ENCODE results near the gene CYP3A4. TPM values are rescaled to one million over a fixed set of nuclear protein-coding genes. Genes with fewer than 3 reads are reported as not detected.
"Not testable (repeated sequence)": the region's sequence is repeated elsewhere in the genome, so short reads cannot be mapped to it uniquely, and the experiment has no call there.

The CYP3A4 gene
- total RNA-seq, 2 donors from 2014 or later = 0.14 TPM; not detected in 1

DNA sequence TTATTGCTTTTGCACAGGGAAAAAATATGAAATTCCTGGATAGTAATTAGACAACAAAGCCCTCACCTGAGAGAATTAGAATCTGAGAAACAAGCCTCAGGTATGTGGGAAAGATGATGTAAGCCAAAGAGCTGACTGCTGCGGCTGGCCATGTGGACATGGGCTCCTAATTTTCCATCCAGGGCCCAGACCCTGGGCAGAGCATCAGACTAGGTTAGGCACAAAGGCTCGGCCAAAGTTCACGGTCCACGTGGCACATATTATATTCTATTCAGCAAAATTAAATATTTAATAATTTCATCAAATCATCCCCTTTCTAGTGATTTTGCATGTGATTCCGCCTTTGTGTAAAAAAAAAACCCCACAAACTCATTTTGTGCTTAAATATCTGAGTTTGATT is 5.1 kb downstream of the CYP3A4 start:
- DNase-seq (ENCODE audit: low spot score in 2 of 2) (no peak), ATAC-seq (no peak)
- Mint-ChIP-seq H3K27ac (no peak overlapping the region), H3K9me3 (peaks cover 4 to 10% of the 10 kb centered on the region in 2 donors), H3K36me3 (peaks cover 5 to 19% of the 10 kb centered on the region in 2 donors)

DNA sequence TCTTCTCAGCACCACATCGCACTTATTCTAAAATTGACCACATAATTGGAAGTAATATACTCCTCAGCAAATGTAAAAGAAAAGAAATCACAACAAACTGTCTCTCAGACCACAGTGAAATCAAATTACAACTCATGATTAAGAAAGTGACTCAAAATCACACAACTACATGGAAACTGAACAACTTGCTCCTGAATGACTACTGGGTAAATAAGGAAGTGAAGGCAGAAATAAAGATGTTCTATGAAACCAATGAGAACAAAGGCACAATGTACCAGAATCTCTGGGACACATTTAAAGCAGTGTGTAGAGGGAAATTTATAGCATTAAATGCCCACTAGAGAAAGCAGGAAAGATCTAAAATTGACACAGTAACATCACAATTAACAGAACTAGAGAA is 10.6 kb downstream of the CYP3A4 start:
- ATAC-seq; DNase-seq (ENCODE audit: low spot score in 2 of 2): not testable (repeated sequence)
- peak overlapping the region in 1 of 2 donors; percentile 76 for H3K27ac Mint-ChIP-seq
- peaks cover 10 to 34% of the 10 kb centered on the region in 2 donors for H3K36me3 Mint-ChIP-seq
- peaks cover 9 to 18% of the 10 kb centered on the region in 2 donors for H3K9me3 Mint-ChIP-seq

DNA sequence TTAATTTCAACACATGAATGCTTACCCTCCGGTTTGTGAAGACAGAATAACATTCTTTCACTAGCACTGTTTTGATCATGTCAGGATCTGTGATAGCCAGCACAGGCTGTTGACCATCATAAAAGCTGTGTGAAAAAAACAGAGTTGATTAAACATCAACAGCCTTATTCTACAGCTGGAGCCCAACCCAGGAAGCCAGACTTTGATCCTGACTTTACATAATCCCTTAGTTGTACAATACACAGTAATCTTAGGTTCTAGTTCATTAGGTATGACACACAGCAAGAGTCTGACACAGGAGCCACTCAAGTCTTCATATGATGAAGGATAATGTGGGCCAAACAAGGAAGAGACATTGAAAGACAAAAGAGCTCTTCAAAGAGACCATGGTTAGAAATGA is 11.4 kb downstream of the CYP3A4 start:
- DNase-seq (ENCODE audit: low spot score in 2 of 2) (no peak), ATAC-seq (peak in 1 of 2 donors; percentile 32)
- peaks cover 9 to 18% of the 10 kb centered on the region in 2 donors for H3K9me3 Mint-ChIP-seq
- H3K36me3 Mint-ChIP-seq = peaks cover 10 to 34% of the 10 kb centered on the region in 2 donors
- no peak overlapping the region for H3K27ac Mint-ChIP-seq

DNA sequence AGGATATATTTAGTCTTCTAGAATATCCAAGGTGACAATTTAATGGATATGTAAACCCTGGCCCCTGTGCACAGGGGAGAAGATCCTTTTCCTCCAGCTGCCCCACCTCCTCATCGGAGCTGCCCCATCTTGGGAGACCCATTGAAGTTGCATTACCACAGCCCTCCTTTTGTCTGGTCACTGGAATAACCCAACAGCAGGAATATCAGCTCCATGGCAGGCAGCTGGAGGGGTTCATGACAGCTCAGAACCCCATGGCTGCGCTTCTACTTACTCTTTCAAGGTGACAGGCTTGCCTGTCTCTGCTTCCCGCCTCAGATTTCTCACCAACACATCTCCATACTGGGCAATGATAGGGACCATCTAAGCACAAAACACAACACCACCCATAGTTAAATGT is 14.5 kb downstream of the CYP3A4 start:
- DNase-seq (ENCODE audit: low spot score in 2 of 2); H3K27ac Mint-ChIP-seq; H3K9me3 Mint-ChIP-seq; ATAC-seq: not testable (repeated sequence)
- H3K36me3 Mint-ChIP-seq = peaks cover 6 to 17% of the 10 kb centered on the region in 2 donors

DNA sequence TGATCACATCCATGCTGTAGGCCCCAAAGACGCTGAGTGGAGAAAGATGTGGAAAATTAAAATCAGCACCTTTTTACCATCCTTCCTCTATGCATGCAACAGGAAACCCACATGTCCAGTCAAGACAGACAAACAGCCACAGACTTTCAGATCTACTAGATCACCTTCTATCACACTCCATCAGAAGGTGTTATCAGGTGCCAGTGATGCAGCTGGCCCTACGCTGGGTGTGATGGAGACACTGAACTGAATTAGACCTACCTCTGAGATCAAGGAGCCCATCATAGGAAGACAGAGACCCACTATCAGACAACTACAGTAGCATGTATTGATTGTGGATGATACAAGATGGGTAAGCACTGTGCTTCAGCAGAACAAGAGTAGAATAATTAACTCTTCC is 15.5 kb downstream of the CYP3A4 start:
- no peak for DNase-seq (ENCODE audit: low spot score in 2 of 2)

DNA sequence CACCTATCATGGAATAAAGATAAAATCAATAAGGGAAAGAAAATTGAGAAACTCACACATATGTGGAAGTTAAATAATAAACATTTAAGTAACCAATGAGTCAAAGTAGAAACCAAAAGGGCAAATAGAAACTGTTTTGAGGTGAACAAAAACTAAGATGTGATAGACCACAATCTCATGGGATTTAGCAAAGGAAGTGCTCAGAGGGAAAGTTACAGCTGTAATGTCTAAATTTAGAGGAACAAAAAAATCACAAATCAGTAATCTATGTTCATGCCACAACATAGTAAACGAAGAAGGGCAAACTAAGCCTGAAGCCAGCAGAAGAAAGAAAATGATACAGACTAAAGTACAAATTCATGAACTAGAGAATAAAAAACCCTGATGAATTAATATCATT is 16.3 kb downstream of the CYP3A4 start:
- no peak for DNase-seq (ENCODE audit: low spot score in 2 of 2)
- H3K36me3 Mint-ChIP-seq = peaks cover 0 to 10% of the 10 kb centered on the region in 2 donors
- H3K27ac Mint-ChIP-seq = peak overlapping the region in 1 of 2 donors; percentile 50
- peak in 1 of 2 donors; percentile 68 for ATAC-seq
- H3K9me3 Mint-ChIP-seq = peaks cover 0 to 4% of the 10 kb centered on the region in 2 donors

More for the DNA sequence above, 15.5 kb downstream of the CYP3A4 start:
- Mint-ChIP-seq H3K27ac (no peak overlapping the region), H3K9me3 (peaks cover 3 to 5% of the 10 kb centered on the region in 2 donors), H3K36me3 (peaks cover 3 to 12% of the 10 kb centered on the region in 2 donors)
- ATAC-seq = peak in 1 of 2 donors; percentile 22

DNA sequence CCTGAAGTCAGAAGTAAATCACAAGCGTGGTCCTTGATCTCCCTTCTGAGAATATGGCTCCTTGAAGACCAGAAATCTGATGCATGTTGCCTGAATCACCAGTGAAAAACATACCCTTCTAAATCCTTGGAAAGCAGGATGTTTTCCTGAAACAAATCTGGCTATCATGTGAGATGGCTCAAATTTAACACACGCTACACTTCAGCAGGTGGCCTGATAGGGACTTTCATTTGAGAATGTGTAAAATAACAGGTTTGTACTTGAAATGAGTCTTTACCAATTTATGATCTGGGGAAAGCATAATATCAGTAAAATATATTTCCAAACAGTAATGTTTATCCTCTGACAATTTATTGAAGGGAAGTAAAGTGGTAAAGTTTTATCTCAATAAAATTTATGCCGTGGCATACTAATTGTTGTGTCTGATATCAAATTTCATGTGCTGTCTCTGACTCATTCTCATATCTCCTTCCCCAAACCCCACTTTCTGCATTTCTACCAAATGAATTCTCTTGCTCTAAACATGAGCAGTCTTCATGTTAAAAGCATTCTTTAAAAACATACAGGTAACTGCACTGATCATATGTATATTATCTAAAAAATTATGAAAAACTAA is 17.4 kb downstream of the CYP3A4 start:
- Mint-ChIP-seq H3K36me3 (peaks cover 0 to 10% of the 10 kb centered on the region in 2 donors), H3K27ac (no peak overlapping the region), H3K9me3 (peaks cover 0 to 4% of the 10 kb centered on the region in 2 donors)
- DNase-seq (ENCODE audit: low spot score in 2 of 2) (no peak), ATAC-seq (no peak)

DNA sequence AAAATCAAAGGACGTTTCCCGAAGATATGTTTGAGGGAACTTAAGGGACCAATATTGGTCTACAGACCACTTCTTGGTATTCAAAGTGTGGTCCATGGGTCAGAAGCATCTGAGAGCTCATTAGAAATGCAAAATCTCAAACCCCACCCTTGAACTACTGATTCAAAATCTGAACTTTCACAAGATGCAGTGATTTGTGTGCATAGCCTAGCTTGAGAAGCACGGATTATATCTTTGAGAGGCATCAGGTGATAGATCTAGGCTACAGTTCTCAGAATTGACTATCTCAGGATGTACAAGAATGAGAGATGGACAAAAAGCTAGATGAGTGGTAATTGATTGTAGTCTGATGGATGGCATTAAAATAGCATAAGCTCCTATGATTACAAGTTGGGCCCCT is 19.5 kb downstream of the CYP3A4 start:
- H3K36me3 Mint-ChIP-seq = no peaks in the 10 kb centered on the region
- ATAC-seq = no peak
- DNase-seq (ENCODE audit: low spot score in 2 of 2) = no peak
- no peaks in the 10 kb centered on the region for H3K9me3 Mint-ChIP-seq
- no peak overlapping the region for H3K27ac Mint-ChIP-seq

DNA sequence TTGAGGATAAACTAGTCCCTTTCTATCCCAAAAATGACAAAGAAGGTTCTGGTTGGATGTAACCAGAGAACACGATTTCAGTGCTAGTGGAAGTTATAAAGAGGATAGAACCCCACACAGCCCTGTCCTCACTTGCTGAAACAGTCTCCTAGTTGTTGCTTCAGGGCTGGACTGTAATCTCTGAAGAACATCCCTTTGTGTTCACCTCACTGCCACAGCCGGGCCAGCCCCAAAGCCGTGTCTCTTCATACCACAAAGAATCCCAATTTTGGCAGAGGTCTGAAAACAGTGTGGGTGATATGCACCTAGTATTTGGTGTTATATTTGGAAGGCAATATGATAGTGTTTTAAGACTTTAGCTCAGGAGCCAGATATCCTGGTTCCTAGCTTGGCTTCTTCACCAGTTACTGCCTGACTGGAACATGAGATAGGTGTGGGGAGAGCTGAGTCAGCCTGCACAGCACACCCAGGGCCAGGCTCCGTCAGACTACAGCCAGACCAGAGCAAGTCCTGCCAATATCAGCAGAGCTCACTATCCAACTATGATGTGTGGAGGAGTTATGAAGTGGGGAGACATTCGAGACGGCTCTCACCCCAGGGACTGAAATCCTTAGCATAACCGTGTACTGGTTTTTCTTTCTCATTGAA is 21.2 kb downstream of the CYP3A4 start:
- ATAC-seq (no peak), DNase-seq (ENCODE audit: low spot score in 2 of 2) (no peak)
- H3K9me3 Mint-ChIP-seq = no peaks in the 10 kb centered on the region
- no peak overlapping the region for H3K27ac Mint-ChIP-seq
- no peaks in the 10 kb centered on the region for H3K36me3 Mint-ChIP-seq

DNA sequence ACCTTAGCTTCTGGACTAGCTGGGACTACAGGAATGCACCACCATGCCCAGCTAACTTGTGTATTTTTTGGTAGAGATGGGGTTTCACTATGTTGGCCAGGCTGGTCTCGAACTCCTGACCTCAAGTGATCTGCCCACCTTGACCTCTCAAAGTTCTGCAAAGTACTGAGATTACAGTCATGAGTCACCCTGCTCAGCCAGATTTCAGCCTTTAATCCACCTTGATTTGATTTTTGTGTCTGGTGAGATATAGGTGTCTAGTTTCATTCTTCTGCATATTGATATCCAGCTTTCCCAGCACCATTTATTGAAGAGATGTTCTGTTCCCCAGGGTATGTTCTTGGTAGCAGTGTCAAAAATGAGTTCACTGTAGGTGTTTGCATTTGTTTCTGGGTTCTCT is 28.9 kb downstream of the CYP3A4 start:
- H3K27ac Mint-ChIP-seq = no peak overlapping the region
- H3K36me3 Mint-ChIP-seq = no peaks in the 10 kb centered on the region
- no peaks in the 10 kb centered on the region for H3K9me3 Mint-ChIP-seq
- no peak for ATAC-seq
- no peak for DNase-seq (ENCODE audit: low spot score in 2 of 2)

DNA sequence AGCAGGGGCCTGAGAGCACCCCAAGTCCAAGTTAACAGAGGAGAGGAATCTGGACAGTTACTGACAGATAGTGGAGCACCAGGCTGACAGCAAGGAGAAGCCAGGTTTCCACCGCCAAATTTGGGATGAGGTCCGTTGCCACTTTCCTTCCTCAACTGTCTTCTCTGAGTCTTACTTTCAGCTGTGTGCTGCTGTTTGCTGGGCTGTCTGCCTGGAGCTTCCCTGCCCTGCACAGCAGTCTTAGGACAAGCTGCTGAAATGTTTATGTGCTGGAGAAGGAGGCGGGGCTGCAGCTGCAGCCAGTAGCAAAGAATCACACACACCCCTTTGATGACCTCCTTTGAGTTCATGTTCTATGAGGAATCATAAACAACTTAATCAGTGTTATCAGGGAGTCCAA is 31.6 kb downstream of the CYP3A4 start:
- no peaks in the 10 kb centered on the region for H3K36me3 Mint-ChIP-seq

DNA sequence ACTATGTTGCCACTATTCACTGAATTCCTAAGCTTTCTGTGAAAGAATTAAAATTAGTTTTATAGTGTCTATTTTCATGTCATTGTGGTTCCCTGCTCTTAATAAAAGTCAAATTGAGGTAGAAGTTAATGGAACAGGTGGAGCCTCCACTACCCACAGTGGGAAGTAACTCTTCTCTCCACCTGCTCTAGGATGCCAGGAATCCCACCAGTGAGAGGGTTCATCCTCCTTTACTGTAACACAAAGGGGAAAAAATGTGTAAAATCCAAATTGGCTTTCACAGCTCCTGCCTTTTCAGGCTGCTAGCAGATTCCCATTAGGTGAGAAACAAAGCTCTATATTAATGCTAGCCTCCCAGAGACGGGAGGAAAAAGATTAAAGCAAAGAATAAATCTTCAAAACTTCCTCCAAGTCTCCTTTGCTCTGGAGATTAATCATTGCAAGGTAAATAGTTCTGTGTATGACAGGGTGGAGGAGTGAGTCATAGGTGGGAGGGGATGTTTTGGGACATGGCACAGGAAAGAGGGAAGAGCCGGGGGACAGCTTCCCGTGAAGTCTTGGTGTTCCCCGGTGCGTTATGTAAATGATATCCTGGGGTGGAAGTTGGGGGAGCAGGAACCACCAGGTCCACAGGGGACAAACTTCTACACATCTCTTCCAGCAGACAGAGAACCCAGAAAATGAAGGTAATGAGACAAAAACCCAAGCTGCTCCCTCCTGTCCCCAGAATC is 32.5 kb downstream of the CYP3A4 start:
- not testable (repeated sequence) for H3K9me3 Mint-ChIP-seq; DNase-seq (ENCODE audit: low spot score in 2 of 2); H3K36me3 Mint-ChIP-seq; H3K27ac Mint-ChIP-seq
- peak in 1 of 2 donors; percentile 42 for ATAC-seq

More for the DNA sequence above, 31.6 kb downstream of the CYP3A4 start:
- DNase-seq (ENCODE audit: low spot score in 2 of 2) = no peak
- no peak for ATAC-seq
- H3K9me3 Mint-ChIP-seq = no peaks in the 10 kb centered on the region
- H3K27ac Mint-ChIP-seq = no peak overlapping the region

DNA sequence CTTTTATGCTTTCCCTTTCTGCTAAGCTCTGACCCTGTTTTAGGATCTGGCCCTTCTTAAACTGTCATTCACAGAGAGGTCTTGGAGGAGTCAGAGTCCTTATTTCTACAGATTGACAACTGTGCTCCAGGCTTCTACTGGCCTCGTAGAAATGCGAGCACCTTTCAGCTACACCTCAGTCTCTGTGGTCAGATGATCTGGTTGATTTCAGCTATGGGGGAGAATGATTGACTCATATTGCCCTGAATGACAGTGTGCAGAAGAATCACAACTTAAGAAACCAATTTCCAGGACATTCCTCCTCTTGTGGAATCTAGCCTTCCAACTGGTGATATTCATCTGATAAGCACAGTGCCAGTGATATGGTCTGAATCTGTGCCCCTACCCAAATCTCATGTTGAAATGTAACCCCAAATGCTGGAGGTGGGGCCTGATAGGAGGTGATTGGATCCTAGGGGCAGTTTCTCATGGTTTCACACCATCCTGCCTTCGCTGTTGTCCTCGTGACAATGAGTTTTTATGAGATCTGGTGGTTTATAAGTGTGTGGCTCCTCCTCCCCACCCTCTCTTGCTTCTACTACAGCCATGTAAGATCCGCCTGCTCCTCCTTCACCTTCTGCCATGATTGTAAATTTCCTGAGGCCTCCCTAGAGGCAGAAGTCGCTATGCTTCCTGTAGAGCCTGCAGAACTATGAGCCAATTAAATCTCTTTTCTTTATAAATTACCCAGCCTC is 35.0 kb downstream of the CYP3A4 start:
- ATAC-seq (peak; percentile 89 to 91), DNase-seq (ENCODE audit: low spot score in 2 of 2) (no peak)
- H3K27ac Mint-ChIP-seq = no peak overlapping the region
- H3K36me3 Mint-ChIP-seq = peaks cover 4 to 8% of the 10 kb centered on the region in 2 donors
- peaks cover 11% of the 10 kb centered on the region in 2 donors for H3K9me3 Mint-ChIP-seq

DNA sequence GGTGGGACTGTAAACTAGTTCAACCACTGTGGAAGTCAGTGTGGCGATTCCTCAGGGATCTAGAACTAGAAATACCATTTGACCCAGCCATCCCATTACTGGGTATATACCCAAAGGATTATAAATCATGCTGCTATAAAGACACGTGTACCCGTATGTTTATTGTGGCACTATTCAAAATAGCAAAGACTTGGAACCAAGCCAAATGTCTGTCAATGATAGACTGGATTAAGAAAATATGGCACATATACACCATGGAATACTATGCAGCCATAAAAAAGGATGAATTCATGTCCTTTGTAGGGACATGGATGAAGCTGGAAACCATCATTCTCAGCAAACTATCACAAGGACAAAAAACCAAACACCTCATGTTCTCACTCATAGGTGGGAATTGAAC is 37.1 kb downstream of the CYP3A4 start:
- peaks cover 11 to 14% of the 10 kb centered on the region in 2 donors for H3K36me3 Mint-ChIP-seq
- not testable (repeated sequence) for H3K27ac Mint-ChIP-seq; ATAC-seq; DNase-seq (ENCODE audit: low spot score in 2 of 2)
- H3K9me3 Mint-ChIP-seq = peaks cover 11 to 12% of the 10 kb centered on the region in 2 donors

DNA sequence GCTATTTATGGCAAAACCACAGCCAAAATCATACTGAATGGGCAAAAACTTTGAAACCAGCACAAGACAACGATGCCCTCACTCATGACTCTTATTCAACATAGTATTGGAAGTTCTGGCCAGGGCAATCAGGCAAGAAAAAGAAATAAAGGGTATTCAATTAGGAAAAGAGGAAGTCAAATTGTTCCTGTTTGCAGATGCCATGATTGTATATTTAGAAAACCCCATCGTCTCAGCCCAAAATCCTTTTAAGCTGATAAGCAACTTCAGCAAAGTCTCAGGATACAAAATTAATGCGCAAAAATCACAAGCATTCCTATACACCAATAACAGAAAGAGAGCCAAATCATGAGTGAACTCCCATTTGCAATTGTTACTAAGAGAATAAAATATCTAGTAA is 38.6 kb downstream of the CYP3A4 start:
- not testable (repeated sequence) for DNase-seq (ENCODE audit: low spot score in 2 of 2); ATAC-seq; H3K27ac Mint-ChIP-seq
- peaks cover 11 to 25% of the 10 kb centered on the region in 2 donors for H3K36me3 Mint-ChIP-seq
- peaks cover 11 to 12% of the 10 kb centered on the region in 2 donors for H3K9me3 Mint-ChIP-seq

DNA sequence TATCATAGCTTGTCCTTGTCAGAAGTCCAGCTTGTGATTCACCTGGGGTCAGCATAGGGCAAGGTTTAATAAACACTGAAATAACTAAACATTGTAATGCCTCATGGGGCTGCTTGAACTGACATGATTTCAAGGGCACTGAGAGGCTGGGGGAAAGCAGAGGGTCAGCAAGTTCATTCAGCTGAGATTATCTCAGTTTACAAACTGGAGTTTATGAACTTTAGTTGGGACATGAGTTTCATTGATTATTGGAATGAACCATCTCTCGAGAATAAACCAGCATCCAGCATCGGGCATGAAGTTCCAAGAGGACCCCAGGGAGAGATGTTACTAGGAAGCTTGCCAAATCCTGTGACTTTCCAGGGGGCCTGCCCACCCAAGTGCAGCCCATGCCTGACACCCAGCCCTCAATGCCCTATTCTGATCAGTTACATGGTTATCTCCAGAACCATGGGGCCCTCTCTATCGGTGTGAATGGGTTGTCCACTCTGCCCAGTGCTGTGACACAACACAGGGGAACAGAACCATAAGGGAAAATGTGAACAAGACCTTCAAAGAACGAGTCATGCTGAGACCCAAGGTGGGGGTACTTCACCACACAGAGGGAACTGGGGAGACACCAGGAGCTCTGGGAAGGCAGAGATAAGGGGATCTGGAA is 41.1 kb downstream of the CYP3A4 start:
- Mint-ChIP-seq H3K9me3 (peaks cover 11 to 12% of the 10 kb centered on the region in 2 donors), H3K27ac (no peak overlapping the region), H3K36me3 (peaks cover 11 to 34% of the 10 kb centered on the region in 2 donors)
- DNase-seq (ENCODE audit: low spot score in 2 of 2) = no peak
- ATAC-seq = no peak

Measured in activated naive CD4-positive, alpha-beta T cell treated with anti-CD3 and anti-CD28 coated beads, Interleukin-2, amount 50 U/mL, for 72 hours (primary cell).